Stimulated activated CD8-positive, alpha-beta memory T cell treated with anti-CD3 and anti-CD28 coated beads, Interleukin-12 subunit alpha, Interleukin-12 subunit beta, amount 100 ng/mL, for 24 hours (primary cell): ENCODE data around the gene GZMM.

Experiments
- DNase-seq: peaks from one replicate; pipeline ENCODE4 v3.0.0-alpha.2; 2020; ENCODE audit errors: extremely low read depth

The GZMM gene

GRCh38 chr19:535017-535835 is 8.6 kb upstream of the GZMM start:
- no peak for DNase-seq

- no peak for DNase-seq
These were observed 7.6 kb upstream of the GZMM start for GRCh38 chr19:536031-536880.

- DNase-seq, result no peak
These were observed 6.9 kb upstream of the GZMM start for GRCh38 chr19:536881-537404.

- DNase-seq, result no peak
These were observed 5.0 kb upstream of the GZMM start for GRCh38 chr19:538641-539428.

GRCh38 chr19:539429-540030 is 4.3 kb upstream of the GZMM start:
- DNase-seq, result no peak

GRCh38 chr19:540867-541637 is 2.8 kb upstream of the GZMM start:
- DNase-seq, result no peak

GRCh38 chr19:541699-542098 is 2.2 kb upstream of the GZMM start:
- DNase-seq, result no peak

- DNase-seq, result no peak
These were observed 1.5 kb upstream of the GZMM start for GRCh38 chr19:542173-542866.

- DNase-seq, result no peak
These were observed 3.3 kb downstream of the GZMM start for GRCh38 chr19:547117-547516.

- no peak for DNase-seq
These were observed 4.2 kb downstream of the GZMM start for GRCh38 chr19:547836-548720.

- DNase-seq, result no peak
These were observed 5.3 kb downstream of the GZMM start for GRCh38 chr19:548886-549830.

GRCh38 chr19:554817-555216 is 11.0 kb downstream of the GZMM start:
- DNase-seq, result no peak

GRCh38 chr19:555474-555808 is 11.6 kb downstream of the GZMM start:
- no peak for DNase-seq

GRCh38 chr19:556611-557382 is 12.9 kb downstream of the GZMM start:
- DNase-seq, result no peak

- no peak for DNase-seq
These were observed 15.1 kb downstream of the GZMM start for GRCh38 chr19:558770-559439.

- no peak for DNase-seq
These were observed 16.3 kb downstream of the GZMM start for GRCh38 chr19:560121-560520.

- no peak for DNase-seq
These were observed 22.6 kb downstream of the GZMM start for GRCh38 chr19:566403-566802.
